Activated T-helper 1 cell treated with anti-CD3 and anti-CD28 coated beads, Interleukin-2, amount 50 U/mL, for 16 hours (primary cell): Measurements from ENCODE around the gene PDPR.
"Not testable (repeated sequence)": the region's sequence is repeated elsewhere in the genome, so short reads cannot be mapped to it uniquely, and the experiment has no call there.

Experiments used
- DNase-seq, 2 donors: peaks; one replicate each; pipeline ENCODE4 v3.0.0-alpha.2; 2020; ENCODE audit warnings: low read depth in 1 of 2, low spot score in 1 of 2

PDPR gene

GRCh38 chr16:70127706-70128105, 13.6 kb downstream of the PDPR start:
- DNase-seq, result not testable (repeated sequence)

- DNase-seq, result not testable (repeated sequence)
These were observed 14.7 kb downstream of the PDPR start for GRCh38 chr16:70128844-70129243.

DNA sequence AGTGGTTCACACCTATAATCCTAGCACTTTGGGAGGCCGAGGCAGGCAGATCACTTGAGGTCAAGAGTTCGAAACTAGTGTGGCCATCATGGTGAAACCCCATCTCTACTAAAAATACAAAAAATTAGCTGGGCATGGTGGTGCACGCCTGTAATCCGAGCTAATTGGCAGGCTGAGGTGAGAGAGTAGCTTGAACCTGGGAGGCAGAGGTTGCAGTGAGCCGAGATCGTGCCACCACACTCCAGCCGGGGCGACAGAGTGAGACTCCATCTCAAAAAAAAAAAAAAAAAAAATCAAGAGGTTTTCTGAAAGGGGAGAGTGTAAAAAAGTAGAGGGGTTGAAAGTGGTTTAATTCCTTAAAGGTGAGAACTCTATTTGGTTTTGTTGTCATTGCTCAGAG, 21.7 kb downstream of the PDPR start:
- not testable (repeated sequence) for DNase-seq

- DNase-seq, result not testable (repeated sequence)
These were observed 22.5 kb downstream of the PDPR start for GRCh38 chr16:70136595-70136994.

- not testable (repeated sequence) for DNase-seq
These were observed 28.6 kb downstream of the PDPR start for GRCh38 chr16:70142739-70143138.

GRCh38 chr16:70143231-70143895, 29.2 kb downstream of the PDPR start:
- not testable (repeated sequence) for DNase-seq

- not testable (repeated sequence) for DNase-seq
These were observed 33.7 kb downstream of the PDPR start for GRCh38 chr16:70147853-70148252.

GRCh38 chr16:70148453-70148852, 34.3 kb downstream of the PDPR start:
- DNase-seq, result not testable (repeated sequence)

- not testable (repeated sequence) for DNase-seq
These were observed 35.2 kb downstream of the PDPR start for GRCh38 chr16:70149296-70149695.

GRCh38 chr16:70151391-70151790, 37.3 kb downstream of the PDPR start:
- no peak for DNase-seq

GRCh38 chr16:70151941-70152509, 37.9 kb downstream of the PDPR start:
- DNase-seq, result no peak

DNA sequence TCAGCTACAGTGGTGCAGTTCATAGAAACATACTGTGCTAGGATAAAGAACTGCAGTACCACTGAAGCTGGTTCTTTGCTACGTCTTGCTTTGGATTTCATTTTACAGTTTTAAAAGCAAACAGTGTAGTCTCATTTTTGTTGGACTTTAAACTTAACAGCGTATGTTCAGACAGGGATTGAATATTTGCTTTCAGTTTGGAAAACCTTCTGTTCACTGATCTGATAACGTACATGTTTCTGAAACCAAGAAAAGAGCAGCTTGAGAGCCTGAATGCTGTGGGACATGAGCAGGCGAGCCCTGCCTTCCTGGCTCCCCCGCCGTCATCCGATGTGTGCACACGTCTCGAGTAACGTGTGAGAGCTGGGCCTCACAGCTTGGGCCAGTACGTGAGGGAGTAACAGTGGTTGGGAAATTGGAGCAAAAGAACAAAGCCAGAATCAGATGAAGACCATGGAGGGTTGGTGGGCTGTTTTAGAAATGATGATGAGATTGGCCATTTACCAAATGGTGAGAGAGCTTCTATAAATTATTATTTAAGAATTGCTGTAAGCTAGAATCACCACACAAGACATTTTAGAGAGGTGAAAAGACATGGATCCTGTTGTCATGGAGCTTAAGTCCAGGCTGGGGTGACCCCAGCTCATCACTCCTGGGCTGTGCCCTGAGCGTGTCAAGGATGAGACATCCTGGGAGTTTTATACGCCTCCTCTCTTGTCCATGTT, 38.6 kb downstream of the PDPR start:
- no peak for DNase-seq

- DNase-seq, result not testable (repeated sequence)
These were observed 40.6 kb downstream of the PDPR start for GRCh38 chr16:70154736-70155135.

DNA sequence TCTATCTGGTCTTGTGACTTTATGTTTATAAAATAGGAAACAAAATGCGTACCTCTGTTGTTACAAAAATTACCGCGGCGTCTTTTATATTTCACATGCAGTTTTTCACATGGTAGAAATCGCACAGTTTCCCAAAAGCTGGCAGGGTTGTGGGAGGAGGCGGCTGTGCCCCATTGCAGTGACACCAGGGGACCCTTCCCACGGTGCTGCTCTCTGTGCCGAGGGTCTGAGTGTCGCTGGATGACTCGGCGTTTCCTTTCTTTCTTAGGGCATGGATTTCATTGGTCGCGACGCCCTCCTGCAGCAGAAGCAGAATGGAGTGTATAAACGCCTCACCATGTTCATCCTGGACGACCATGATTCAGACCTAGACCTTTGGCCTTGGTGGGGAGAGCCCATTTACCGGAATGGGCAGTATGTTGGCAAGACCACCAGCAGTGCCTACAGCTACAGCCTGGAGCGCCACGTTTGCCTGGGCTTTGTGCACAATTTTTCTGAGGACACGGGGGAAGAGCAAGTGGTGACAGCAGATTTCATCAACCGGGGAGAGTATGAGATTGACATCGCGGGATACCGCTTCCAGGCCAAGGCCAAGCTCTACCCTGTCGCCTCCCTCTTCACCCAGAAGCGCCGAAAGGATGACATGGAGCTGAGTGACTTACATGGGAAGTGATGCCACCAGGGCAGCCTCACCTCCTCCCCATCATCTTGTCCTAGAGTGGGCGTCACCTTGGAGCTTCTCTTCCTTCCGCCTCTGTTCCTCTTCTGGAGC, 42.3 kb downstream of the PDPR start:
- no peak for DNase-seq

- no peak for DNase-seq
These were observed 43.0 kb downstream of the PDPR start for GRCh38 chr16:70157105-70157476.

- DNase-seq, result no peak
These were observed 43.5 kb downstream of the PDPR start for GRCh38 chr16:70157477-70158260.

DNA sequence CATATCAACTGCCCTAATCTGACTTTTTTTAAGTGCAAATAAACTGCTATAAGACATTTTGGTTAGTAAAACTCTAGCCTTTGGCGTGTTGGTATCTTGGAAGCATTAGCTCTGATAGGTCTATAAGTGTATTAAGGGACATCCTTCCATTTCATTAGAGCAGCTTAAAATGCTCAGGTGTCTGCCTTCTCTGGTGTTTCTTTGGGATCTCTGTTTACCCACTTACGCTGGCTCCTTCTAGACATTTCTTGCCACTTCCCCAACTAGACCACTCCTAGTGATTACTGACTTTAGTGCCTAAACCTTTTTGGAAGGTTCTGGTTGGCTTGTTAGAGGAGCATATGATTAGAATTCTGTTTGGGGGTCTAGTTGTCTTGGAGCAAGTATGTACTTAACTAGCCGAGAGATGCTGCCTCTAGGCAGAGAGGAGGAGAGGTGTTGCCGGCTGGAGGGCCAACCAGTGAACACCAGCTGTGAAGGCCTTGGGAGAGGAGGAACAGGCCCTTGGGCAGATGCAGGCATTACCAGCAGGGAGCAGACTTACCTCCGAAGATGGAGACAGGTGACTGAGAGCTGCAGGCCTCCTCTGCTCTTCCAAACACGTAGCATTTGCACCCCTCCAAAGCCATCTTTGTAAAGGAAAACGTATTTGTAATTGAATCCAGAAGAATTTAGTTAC, 44.3 kb downstream of the PDPR start:
- DNase-seq, result no peak

DNA sequence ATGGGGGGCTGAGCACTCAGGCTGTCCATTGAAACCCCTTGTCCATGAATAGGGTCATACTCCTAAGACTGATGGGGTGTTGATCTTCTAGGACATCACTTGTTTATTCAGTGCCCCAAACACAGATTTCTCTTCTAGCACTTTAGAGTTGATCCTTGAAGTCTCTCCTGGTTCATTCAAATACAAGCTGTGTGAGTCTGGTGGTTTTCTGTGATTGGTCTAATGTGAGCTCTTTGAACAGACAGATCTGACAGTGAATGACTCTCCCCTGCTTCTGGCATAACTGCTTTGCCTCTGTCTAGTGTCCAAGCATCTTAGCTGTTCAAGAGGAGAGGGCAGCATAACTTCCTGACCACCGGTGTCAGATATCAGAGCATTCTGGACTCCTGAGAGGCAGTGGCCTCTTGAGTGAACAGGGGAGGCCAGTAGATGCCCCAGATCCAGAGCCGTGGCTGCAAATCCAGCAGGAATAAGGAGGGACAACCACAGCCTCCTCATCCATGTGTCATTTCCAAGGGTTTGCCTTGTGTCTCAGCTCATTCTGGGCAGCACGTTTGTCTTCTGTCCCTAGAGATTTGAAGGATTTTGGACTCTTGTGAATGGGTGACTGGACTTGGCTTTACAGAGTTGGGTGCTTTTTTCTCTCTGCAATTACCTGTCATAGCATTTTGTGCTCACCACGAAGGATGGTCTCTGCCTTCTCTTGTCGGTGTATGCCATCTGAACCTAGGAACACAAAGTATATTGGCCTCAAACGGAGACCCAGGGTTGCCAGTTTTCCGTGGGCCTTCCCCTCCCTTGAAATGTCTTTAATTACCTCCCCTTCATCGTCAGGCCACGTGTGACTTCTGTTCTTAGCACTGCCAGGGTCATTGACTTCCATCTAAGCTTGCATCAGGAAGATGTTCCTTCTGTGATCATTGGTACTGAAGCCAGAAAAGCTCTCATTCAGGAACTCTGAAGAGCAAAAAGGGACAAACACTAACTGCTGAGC, 45.5 kb downstream of the PDPR start:
- DNase-seq, result no peak

DNA sequence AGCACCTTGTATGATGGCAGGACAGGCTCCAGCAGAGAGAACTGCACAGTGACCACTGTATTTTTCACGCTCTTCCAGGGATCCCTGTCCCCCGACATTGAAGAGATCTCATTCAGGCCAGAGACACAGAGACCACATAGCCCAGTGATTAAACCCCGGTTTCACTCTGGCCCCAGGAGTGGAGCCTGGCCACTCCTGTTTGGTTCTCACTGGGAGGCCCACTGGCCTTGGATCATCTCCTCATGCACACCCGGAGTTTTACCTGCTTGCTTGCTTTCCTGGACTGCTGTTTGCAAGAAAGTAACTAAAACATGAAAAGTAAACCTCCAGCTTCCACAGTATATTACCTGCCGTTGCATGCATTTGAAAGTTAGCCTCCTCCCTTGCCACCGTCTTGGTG, 46.3 kb downstream of the PDPR start:
- no peak for DNase-seq
